ENCODE results near the gene ELFN2.

Gene ELFN2

GRCh38 chr22:37462436-37462835 lies 35.2 kb upstream of the ELFN2 start:
- Mint-ChIP-seq H3K27ac (no peak overlapping the region), H3K27me3 (peaks cover 2% of the 10 kb centered on the region)

GRCh38 chr22:37461961-37462360 lies 34.7 kb upstream of the ELFN2 start:
- H3K9me3 Mint-ChIP-seq, result no peaks in the 10 kb centered on the region
- no peak overlapping the region for H3K27ac Mint-ChIP-seq
- peaks cover 22% of the 10 kb centered on the region for H3K36me3 Mint-ChIP-seq (ENCODE audit: low read depth)
- peaks cover 7% of the 10 kb centered on the region for H3K27me3 Mint-ChIP-seq
- H3K4me3 Mint-ChIP-seq, result no peak overlapping the region
- intact Hi-C loops (cut with micrococcal nuclease), result no loop called here
- H3K4me1 Mint-ChIP-seq (ENCODE audit: low read depth), result peaks cover 5% of the 10 kb centered on the region

More at GRCh38 chr22:37462436-37462835, 35.2 kb upstream of the ELFN2 start:
- peaks cover 26% of the 10 kb centered on the region for H3K36me3 Mint-ChIP-seq (ENCODE audit: low read depth)
- H3K4me3 Mint-ChIP-seq, result no peak overlapping the region
- intact Hi-C loops (cut with micrococcal nuclease), result no loop called here
- no peaks in the 10 kb centered on the region for H3K9me3 Mint-ChIP-seq
- H3K4me1 Mint-ChIP-seq (ENCODE audit: low read depth), result peaks cover 5% of the 10 kb centered on the region

- Mint-ChIP-seq H3K27me3 (peaks cover 16% of the 10 kb centered on the region), H3K27ac (no peak overlapping the region), H3K4me1 (ENCODE audit: low read depth) (peaks cover 5% of the 10 kb centered on the region)
Measured at GRCh38 chr22:37460684-37461083, 33.4 kb upstream of the ELFN2 start.

GRCh38 chr22:37459206-37459605 lies 31.9 kb upstream of the ELFN2 start:
- no peaks in the 10 kb centered on the region for H3K36me3 Mint-ChIP-seq (ENCODE audit: low read depth)
- no peak overlapping the region for H3K27ac Mint-ChIP-seq
- H3K27me3 Mint-ChIP-seq, result peaks cover 29% of the 10 kb centered on the region
- no peaks in the 10 kb centered on the region for H3K9me3 Mint-ChIP-seq
- intact Hi-C loops (cut with micrococcal nuclease), result loop anchor here (5.0 to 10.0 kb wide), 2 partner anchors 194 to 292 kb away; no protein-coding TSS in a partner anchor
- H3K4me1 Mint-ChIP-seq (ENCODE audit: low read depth), result peaks cover 5% of the 10 kb centered on the region
- no peak overlapping the region for H3K4me3 Mint-ChIP-seq

More at GRCh38 chr22:37460684-37461083, 33.4 kb upstream of the ELFN2 start:
- H3K36me3 Mint-ChIP-seq (ENCODE audit: low read depth), result peaks cover 9% of the 10 kb centered on the region
- H3K4me3 Mint-ChIP-seq, result no peak overlapping the region
- no peaks in the 10 kb centered on the region for H3K9me3 Mint-ChIP-seq
- intact Hi-C loops (cut with micrococcal nuclease), result no loop called here

- Mint-ChIP-seq H3K9me3 (no peaks in the 10 kb centered on the region), H3K4me1 (ENCODE audit: low read depth) (peaks cover 5% of the 10 kb centered on the region), H3K4me3 (no peak overlapping the region), H3K36me3 (ENCODE audit: low read depth) (no peaks in the 10 kb centered on the region), H3K27ac (no peak overlapping the region), H3K27me3 (peaks cover 42% of the 10 kb centered on the region)
- intact Hi-C loops (cut with micrococcal nuclease), result loop anchor here (1.0 to 10.0 kb wide), 3 partner anchors 141 to 290 kb away; no protein-coding TSS in a partner anchor
Measured at GRCh38 chr22:37457093-37457893, 30.0 kb upstream of the ELFN2 start.

GRCh38 chr22:37456346-37456745 lies 29.1 kb upstream of the ELFN2 start:
- no peaks in the 10 kb centered on the region for H3K9me3 Mint-ChIP-seq
- no peaks in the 10 kb centered on the region for H3K36me3 Mint-ChIP-seq (ENCODE audit: low read depth)
- H3K4me1 Mint-ChIP-seq (ENCODE audit: low read depth), result no peaks in the 10 kb centered on the region
- no peak overlapping the region for H3K4me3 Mint-ChIP-seq
- H3K27ac Mint-ChIP-seq, result no peak overlapping the region
- peaks cover 44% of the 10 kb centered on the region for H3K27me3 Mint-ChIP-seq
- intact Hi-C loops (cut with micrococcal nuclease), result loop anchor here (5.0 to 10.0 kb wide), 2 partner anchors 192 to 289 kb away; no protein-coding TSS in a partner anchor

GRCh38 chr22:37455896-37456295 lies 28.6 kb upstream of the ELFN2 start:
- Mint-ChIP-seq H3K4me3 (no peak overlapping the region), H3K9me3 (no peaks in the 10 kb centered on the region), H3K27ac (no peak overlapping the region), H3K36me3 (ENCODE audit: low read depth) (no peaks in the 10 kb centered on the region), H3K27me3 (peaks cover 45% of the 10 kb centered on the region), H3K4me1 (ENCODE audit: low read depth) (no peaks in the 10 kb centered on the region)
- intact Hi-C loops (cut with micrococcal nuclease), result loop anchor here (5.0 to 10.0 kb wide), 2 partner anchors 191 to 289 kb away; no protein-coding TSS in a partner anchor

GRCh38 chr22:37454857-37455686 lies 27.8 kb upstream of the ELFN2 start:
- no peaks in the 10 kb centered on the region for H3K4me1 Mint-ChIP-seq (ENCODE audit: low read depth)
- H3K36me3 Mint-ChIP-seq (ENCODE audit: low read depth), result no peaks in the 10 kb centered on the region
- no peaks in the 10 kb centered on the region for H3K9me3 Mint-ChIP-seq
- intact Hi-C loops (cut with micrococcal nuclease), result loop anchor here (5.0 to 10.0 kb wide), 2 partner anchors 190 to 288 kb away; no protein-coding TSS in a partner anchor
- peaks cover 49% of the 10 kb centered on the region for H3K27me3 Mint-ChIP-seq
- no peak overlapping the region for H3K4me3 Mint-ChIP-seq
- H3K27ac Mint-ChIP-seq, result no peak overlapping the region

- no peaks in the 10 kb centered on the region for H3K9me3 Mint-ChIP-seq
- H3K27ac Mint-ChIP-seq, result no peak overlapping the region
- peaks cover 9% of the 10 kb centered on the region for H3K4me1 Mint-ChIP-seq (ENCODE audit: low read depth)
- peaks cover 59% of the 10 kb centered on the region for H3K27me3 Mint-ChIP-seq
- intact Hi-C loops (cut with micrococcal nuclease), result loop anchor here (10.0 kb wide), 1 partner anchor 189 kb away; no protein-coding TSS in a partner anchor
- no peaks in the 10 kb centered on the region for H3K36me3 Mint-ChIP-seq (ENCODE audit: low read depth)
- no peak overlapping the region for H3K4me3 Mint-ChIP-seq
Measured at GRCh38 chr22:37453696-37454095, 26.4 kb upstream of the ELFN2 start.

GRCh38 chr22:37451218-37451617 lies 23.9 kb upstream of the ELFN2 start:
- Mint-ChIP-seq H3K9me3 (no peaks in the 10 kb centered on the region), H3K27ac (no peak overlapping the region), H3K27me3 (peaks cover 60% of the 10 kb centered on the region), H3K36me3 (ENCODE audit: low read depth) (no peaks in the 10 kb centered on the region), H3K4me1 (ENCODE audit: low read depth) (peaks cover 9% of the 10 kb centered on the region), H3K4me3 (no peak overlapping the region)
- intact Hi-C loops (cut with micrococcal nuclease), result loop anchor here (10.0 kb wide), 1 partner anchor 186 kb away; no protein-coding TSS in a partner anchor

- Mint-ChIP-seq H3K27ac (no peak overlapping the region), H3K4me3 (no peak overlapping the region), H3K36me3 (ENCODE audit: low read depth) (no peaks in the 10 kb centered on the region), H3K4me1 (ENCODE audit: low read depth) (peaks cover 9% of the 10 kb centered on the region), H3K27me3 (peaks cover 56% of the 10 kb centered on the region), H3K9me3 (no peaks in the 10 kb centered on the region)
- intact Hi-C loops (cut with micrococcal nuclease), result loop anchor here (10.0 kb wide), 1 partner anchor 185 kb away; no protein-coding TSS in a partner anchor
Measured at GRCh38 chr22:37449331-37450001, 22.2 kb upstream of the ELFN2 start.

- Mint-ChIP-seq H3K27ac (no peak overlapping the region), H3K4me1 (ENCODE audit: low read depth) (peaks cover 9% of the 10 kb centered on the region), H3K4me3 (no peak overlapping the region), H3K36me3 (ENCODE audit: low read depth) (no peaks in the 10 kb centered on the region), H3K27me3 (peaks cover 47% of the 10 kb centered on the region), H3K9me3 (no peaks in the 10 kb centered on the region)
- intact Hi-C loops (cut with micrococcal nuclease), result no loop called here
Measured at GRCh38 chr22:37448516-37449127, 21.3 kb upstream of the ELFN2 start.

GRCh38 chr22:37445501-37445900 lies 18.2 kb upstream of the ELFN2 start:
- intact Hi-C loops (cut with micrococcal nuclease), result no loop called here
- no peaks in the 10 kb centered on the region for H3K36me3 Mint-ChIP-seq (ENCODE audit: low read depth)
- H3K4me1 Mint-ChIP-seq (ENCODE audit: low read depth), result peaks cover 20% of the 10 kb centered on the region
- no peak overlapping the region for H3K4me3 Mint-ChIP-seq
- peaks cover 52% of the 10 kb centered on the region for H3K27me3 Mint-ChIP-seq
- H3K9me3 Mint-ChIP-seq, result peaks cover 11% of the 10 kb centered on the region
- no peak overlapping the region for H3K27ac Mint-ChIP-seq

Measured in dendritic cell treated with granulocyte-macrophage colony-stimulating factor and Interleukin-4, amounts not matched to agents 40 ng/mL and 50 ng/mL, for 4 days (primary cell).